ENCODE data around the gene MKRN2. TPM values are rescaled to one million over a fixed set of nuclear protein-coding genes. Genes with fewer than 3 reads are reported as not detected.
"Not testable (repeated sequence)": the region's sequence is repeated elsewhere in the genome, so short reads cannot be mapped to it uniquely, and the experiment has no call there.

Gene MKRN2, protein sequence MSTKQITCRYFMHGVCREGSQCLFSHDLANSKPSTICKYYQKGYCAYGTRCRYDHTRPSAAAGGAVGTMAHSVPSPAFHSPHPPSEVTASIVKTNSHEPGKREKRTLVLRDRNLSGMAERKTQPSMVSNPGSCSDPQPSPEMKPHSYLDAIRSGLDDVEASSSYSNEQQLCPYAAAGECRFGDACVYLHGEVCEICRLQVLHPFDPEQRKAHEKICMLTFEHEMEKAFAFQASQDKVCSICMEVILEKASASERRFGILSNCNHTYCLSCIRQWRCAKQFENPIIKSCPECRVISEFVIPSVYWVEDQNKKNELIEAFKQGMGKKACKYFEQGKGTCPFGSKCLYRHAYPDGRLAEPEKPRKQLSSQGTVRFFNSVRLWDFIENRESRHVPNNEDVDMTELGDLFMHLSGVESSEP
- total RNA-seq (2014; rRNA removed; shearing (Covaris generic)) = 47.8 and 50.7 TPM in 2 replicates

DNA sequence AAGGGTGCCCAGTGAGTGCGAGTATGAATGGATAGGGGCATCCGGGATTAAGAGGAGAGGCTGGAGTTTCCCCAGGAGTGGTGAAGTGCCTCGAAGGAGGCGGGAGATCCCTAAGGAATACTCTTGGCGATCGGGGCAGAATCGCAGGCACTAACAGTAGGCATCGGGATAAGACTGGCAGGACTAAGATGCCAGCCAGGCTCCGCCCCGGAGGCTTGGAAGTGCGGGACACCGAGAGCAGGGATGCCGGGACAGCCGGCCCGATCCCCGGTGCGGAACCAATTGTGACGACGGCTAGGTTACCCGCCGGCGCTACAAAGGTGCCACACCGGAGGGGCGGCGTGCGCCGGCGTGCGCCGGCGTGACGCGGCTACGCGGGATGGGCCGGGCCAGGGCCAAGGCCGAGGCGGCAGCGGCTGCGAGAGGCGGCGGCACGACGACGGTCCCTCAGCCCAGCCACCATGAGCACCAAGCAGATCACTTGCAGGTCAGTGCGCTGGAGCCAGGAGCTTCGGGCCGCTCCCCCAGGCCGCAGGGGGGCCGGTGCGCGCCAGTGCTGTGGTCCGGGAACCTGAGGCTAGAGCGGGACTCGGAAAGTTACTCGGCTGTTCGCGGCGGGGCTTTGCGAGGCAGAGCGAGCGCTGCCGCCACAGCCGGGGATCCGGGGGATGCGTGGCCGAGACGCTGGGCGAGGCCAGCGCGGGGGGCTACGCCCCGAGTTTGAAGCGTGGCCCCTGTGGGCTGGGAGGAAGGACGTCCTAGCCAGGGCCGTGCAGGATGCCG lies at the start of gene MKRN2:
Gene MKRN2 (plus strand): TSS at position 398 of the 783 bp plus-strand sequence. CDS start 64 bp downstream, at position 462.
- peak; percentile 80 for DNase-seq (ENCODE audit: low spot score)

DNA sequence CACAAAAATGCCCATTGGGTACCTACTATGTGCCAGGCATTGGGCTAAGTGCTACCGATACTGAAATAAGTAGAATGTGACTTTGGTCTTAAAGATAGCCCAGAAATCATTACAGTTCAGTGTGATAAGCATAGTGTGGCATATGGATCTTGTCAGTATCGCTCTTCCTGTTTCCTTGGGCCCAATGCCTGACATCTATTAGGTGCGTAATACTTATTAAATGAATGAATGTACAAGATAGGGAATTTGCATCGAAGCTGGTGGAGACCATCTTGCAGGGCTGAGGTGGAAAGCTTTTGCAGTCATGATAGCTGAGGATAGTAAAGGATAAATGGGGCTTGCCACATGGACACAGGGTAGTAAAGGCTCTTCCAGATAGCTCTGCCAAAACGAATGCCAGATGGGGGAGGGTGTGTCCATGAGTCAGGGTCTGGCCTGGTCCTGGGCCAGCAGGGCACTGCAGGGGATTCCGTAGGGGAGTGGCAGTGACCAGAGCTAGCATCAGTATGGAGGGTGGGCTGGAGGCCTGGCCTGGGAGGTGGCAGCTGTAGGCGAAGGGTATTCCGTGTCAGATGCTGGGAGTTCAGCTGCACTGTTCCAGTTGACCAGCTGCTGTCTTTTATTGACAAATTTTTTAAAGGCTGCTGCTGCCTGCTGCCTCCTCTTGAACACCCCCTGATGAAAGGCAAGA lies 49.2 kb upstream of the MKRN2 start:
- peak; percentile 56 for DNase-seq (ENCODE audit: low spot score)

DNA sequence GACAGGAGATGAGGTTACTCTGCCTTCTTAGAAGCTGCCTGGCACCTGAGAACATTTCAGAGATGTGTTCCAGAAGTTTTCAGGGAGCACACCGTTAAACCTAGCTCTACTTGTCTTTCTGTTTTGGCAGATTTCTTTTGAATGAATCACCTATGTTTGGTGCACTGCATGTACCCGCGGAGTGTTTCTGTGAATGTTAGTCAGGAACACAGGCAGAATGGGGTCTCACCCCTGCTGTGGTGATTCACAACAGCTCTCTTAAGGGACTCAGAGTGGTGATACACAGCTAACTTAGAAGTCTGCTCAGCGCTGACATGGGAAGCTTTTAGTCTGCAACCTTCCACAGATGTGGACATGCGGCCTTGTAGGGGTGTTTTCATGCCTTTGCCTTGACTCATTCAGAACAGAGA lies 48.6 kb upstream of the MKRN2 start:
- peak; percentile 89 for DNase-seq (ENCODE audit: low spot score)

DNA sequence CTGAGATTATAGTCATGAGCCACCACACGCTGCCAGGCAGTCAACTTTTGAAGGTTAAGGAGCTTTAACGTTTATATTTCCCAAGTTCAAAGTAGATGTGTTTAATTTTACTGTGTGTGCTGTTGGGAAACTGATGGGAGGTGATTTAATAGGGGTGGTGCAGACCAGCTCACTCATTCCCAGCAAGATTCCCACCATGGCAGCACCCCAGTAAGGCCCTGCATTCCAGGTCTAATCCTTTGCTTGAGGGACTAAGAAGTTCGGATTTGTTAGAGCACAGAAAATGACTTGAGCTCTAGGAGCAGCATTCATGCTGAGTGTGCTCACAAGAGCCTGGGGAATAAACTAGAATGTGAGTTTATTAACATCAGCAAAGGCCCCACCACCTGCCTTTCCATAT lies 47.4 kb upstream of the MKRN2 start:
- no peak for DNase-seq (ENCODE audit: low spot score)

DNA sequence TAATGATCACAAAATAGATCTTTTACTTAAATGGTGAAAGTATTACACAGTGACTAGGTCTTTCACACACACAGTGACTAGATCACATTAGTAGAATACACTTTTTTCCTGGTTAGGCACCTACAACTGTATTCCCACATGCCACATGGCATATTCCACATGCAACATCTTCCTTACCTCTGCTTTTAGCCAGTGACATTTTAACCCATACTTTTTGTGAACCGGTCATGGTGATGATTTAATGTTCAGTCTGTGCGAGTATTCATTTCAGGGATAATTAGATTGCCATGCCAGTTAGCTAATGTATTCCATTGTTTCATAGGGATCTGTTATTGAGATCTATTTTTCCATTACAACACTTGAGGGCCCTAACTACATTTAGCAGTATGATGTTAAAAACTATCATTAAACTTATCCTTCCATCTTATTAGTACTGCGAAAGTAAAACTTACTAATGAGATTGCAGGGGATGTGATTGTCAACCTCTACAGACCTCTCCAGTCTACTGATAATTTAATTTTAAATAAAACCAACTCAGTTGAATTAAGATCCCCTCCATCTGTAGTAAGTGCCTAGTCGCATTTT lies 44.3 kb upstream of the MKRN2 start:
- DNase-seq (ENCODE audit: low spot score) = no peak

DNA sequence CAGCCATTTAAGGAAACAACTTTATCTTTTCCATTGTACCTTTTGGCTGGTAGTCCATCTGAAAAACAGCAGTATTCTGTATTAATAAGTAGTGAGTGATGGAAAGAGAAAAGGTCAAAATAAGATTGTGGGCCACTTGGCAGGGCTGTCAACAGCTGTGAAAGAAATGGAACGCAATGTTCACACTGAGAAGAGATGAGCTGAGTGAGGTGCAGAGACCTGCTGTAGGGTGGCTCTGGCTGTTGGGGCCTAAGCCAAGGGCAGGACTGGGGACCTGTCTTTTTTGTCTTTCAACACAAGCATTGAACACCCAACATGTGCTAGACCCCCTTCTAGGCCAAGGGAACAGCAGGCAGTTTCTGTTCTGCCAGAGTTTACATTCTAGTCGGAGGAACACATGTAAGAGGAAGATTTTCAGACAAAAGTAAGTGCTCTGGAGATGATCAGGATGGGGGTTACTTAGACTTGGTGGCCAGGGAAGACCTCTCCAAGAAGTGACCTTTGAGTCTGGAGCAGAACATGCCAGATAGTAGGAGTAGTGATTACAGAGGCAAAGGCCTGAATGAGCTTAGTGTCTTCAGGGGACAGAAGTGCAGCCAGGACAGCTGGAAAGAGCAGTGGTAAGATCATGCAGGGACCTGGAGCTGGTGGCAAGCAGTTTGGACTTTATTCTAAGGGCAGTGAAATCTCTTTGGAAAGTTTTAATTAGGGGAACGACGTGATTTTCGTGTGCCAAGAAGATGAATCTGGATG lies 43.0 kb upstream of the MKRN2 start:
- no peak for DNase-seq (ENCODE audit: low spot score)

DNA sequence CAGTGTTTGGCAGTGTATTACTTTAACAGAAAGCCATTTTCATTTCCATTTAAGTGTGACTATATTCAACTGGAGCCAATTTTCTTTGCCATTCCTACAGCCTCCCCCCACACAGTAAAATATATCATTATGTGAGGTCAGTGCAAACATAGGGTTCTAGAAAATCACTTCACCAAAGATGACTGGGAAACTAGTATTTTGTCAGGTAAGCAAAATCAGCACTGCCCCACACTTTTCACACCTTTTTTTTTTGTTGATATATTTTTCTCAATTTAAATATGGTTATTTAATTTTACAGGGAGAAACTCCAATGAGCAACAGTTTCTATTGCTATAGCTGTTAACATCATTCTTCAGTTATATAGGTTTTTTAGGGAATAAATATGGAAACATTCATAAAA lies 41.3 kb upstream of the MKRN2 start:
- no peak for DNase-seq (ENCODE audit: low spot score)

DNA sequence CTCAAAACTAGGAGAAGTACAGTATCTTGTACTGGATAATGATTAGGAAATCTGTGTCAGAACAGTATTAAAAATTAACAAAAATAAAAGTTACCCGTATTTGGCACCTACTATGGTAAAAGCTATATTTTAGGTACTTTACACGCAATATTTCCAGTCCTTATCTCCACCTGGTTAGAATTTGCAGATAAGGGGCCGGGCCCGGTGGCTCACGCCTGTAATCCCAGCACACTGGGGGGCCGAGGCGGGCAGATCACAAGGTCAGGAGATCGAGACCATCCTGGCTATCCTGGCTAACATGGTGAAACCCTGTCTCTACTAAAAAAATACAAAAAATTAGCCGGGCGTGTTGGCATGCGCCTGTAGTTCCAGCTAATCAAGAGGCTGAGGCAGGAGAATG lies 40.0 kb upstream of the MKRN2 start:
- DNase-seq (ENCODE audit: low spot score) = no peak

DNA sequence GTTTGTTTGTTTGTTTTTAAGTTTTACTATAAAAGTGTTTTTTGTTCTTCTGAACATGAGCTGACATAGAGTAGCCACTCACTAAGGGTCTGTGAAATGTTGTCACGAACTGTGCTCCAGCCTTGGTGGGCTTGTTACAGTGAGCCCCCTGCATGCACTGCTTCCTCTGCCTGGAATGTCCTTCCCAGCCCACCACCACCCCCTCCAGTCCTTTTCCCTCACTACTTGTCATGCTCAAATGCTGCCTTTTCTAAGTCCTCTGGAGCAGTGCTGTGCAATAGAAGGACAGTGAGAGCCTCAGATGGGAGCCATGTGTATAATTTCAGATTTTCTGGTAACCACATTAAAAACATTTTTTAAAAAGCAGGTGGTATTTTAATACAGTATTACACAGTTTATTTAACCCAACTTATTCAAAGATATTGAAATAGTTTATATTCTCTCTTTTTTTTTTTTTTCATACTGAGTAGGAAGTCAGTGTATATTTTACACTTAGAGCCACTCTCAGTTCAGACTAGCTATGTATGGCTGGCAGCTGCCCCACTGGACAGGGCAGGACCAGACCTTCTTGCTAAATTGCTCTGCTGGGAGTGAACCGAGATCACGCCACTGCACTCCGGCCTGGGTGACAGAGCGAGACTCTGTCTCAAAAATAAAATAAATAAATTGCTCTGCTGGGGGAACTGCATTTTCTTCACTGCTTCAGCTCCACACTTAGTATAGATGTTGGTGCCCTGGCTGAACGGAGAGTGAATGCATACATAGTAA lies 38.4 kb upstream of the MKRN2 start:
- DNase-seq (ENCODE audit: low spot score) = no peak

DNA sequence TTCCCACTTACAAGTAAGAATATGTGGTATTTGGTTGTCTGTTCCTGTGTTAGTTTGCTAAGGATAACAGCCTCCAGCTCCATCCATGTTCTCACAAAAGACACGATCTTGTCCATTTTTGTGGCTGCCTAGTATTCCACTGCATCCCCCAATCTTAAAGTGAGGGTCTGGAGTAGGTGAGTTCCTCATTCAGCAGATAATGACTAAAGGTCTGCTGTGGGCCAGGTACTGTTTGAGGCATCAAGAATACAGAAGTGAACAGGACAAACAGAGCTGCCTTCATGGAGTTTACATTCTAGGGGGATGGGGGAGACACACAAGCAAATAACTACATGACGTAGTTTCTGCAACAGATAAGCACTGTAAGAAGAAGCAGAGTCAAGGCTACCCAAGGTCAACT lies 35.9 kb upstream of the MKRN2 start:
- DNase-seq (ENCODE audit: low spot score) = no peak

DNA sequence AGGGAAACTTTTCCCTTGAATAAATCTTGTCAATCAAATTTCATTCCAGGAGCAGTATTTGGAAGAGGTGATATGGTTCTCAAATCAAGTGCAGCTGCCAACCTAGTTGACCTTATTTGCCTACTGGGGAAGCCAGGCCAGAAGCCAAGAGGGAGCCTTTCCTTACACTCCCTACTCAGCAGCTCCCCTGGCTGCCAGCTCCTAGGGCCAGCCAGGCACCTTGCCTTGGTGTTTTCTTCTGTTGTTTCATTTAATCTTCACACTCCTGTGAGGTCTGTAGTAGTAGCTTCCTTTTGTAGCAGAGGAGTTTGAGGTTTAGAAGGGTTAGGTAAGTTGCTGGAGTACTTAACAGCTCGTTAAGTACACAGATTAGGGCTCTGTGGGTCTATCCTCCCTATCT lies 34.2 kb upstream of the MKRN2 start:
- DNase-seq (ENCODE audit: low spot score) = no peak

DNA sequence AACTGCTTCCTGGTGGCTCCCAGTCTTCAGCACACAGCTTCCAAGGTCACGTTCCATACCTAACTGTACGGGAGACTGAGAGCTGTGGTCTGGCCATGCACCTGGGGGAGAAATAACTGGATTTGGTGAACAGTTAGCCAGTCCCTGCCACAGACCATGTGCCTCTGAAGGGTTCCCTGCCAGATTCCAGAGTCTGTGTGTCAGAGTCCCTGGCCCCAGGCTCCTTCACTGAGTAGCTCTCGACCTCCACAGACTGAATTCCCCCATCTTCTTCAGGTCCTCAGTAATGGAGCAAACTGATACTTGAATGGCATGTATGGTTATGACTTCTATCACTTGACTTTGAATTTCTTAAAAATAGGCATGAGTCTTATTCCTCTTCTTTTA lies 29.1 kb upstream of the MKRN2 start:
- DNase-seq (ENCODE audit: low spot score) = no peak

DNA sequence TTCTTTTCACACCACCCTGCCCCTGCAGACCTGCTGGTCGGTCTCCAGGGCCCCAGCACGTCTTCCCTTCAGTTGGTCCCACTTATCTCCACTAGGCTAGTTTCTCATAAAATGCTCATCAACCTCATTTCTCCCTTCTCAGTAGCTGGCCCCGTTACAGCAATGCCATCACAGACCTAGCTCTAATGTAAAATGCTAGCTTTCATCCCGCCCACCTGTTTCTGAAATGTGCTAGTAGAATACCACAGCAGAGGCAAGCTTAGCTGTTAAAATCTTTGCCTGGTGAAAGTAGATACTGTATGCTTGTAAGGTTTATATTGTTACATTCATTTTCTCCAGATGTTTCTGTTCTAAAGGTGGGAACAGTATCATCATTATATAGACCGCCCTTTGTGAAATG lies 24.7 kb upstream of the MKRN2 start:
- DNase-seq (ENCODE audit: low spot score) = no peak

DNA sequence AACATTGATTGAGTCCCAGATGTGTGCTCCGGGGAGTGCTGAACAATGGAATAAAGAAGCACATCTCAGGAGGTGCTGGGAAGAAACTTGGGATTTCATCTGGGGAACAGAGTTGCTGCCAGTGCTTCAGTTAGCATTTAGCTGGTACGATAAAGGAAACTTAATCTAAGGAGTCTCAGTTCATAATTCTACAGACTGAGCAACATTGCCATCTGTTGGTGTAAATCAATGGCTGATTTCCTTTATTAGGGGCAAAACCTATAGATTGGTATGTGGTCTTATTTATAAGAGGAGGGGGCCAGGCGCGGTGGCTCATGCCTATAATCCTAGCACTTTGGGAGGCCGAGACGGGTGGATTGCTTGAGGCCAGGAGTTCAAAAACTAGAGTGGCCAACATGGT lies 20.5 kb upstream of the MKRN2 start:
- no peak for DNase-seq (ENCODE audit: low spot score)

DNA sequence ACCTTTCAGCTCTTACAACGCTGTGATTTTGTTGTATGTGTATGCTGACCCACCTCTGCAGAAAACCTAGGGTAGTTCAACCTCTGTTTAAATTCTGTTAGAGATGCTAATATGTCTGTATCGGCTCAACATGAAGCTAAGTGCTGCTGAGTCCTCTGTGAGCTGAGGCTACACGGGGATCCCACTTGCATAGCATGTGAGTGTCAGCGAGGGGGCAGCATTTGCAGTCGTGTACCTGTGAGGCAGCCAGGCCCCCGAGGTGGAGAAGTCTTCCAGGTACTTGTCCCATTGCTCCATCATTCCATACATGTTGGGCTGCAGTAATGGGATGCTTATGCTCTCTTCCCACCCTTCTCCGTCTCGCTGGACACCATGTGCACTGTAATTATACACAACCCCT lies 15.3 kb upstream of the MKRN2 start:
- DNase-seq (ENCODE audit: low spot score) = no peak

DNA sequence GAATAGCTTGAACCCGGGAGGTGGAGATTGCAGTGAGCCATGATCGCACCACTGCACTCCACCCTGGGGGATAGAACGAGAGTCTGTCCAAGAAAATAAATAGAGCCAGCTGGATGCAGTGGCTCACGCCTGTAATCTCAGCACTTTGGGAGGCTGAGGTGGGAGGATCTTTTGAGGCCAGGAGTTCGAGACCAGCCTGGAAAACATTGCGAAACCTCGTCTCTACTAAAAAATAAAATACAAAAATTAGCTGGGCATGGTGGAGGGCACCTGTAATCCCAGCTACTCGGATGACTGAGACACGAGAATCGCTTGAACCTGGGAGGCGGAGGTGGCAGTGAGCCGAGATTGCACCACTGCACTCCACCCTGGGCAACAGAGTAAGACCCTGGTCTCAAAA lies 13.4 kb upstream of the MKRN2 start:
- DNase-seq (ENCODE audit: low spot score) = not testable (repeated sequence)

DNA sequence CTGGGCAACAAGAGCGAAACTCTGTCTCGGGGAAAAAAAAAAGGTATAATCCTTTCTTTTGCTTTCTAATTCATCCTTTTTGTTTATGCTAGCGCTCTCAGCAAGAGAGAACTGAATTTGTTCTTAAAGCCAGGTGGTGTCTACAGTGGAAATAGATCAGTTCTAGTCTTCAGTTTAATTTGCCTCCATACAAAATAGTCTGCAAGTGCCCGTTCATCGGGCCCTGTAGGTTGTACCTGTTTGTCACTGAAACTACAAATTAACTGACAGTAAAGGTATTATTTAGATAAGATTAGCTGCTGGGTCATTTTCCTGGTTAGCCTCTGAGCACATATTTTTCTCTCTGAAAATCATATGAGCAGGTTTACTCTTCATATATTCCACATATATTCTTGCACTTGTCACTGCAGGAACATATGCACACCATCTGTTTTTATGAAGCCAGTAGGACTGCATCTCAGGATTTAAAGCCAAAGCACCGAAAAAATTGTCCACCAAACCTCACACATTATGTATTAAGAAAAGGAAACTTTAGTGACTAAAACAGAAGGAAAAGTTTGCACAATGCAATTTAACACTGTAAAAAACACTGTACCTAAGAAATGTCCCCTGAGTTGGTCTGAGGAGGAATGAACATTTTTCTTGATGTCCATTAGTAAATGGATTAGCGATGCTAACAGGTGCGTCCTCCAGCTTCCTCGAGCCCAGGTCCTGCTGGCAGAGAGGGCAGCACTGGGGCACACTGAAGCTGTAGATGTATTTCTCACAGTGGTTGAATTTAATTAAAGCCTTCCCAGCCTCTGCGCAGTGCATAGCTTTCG lies 12.0 kb upstream of the MKRN2 start:
- no peak for DNase-seq (ENCODE audit: low spot score)

DNA sequence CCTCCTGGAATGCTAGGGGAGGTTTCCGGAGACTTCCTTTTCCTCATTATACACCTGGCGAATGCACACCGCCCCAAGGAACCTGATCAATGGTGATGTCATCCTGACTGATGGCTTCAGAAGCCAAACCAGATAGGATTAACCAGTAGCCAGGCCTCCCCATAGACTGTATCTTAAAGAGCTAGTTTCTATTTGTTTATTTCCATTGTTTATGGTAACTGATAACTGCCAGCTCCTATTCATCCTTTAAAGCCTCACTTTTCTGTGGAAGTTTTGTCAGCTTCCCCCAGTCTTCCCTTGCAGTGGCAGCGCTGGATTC lies 11.5 kb upstream of the MKRN2 start, which contains the start of gene MKRN2OS:
Gene MKRN2OS (minus strand): TSS at position 27 of the 319 bp plus-strand sequence. CDS start 35 bp downstream, outside the sequence.
- DNase-seq (ENCODE audit: low spot score) = no peak

DNA sequence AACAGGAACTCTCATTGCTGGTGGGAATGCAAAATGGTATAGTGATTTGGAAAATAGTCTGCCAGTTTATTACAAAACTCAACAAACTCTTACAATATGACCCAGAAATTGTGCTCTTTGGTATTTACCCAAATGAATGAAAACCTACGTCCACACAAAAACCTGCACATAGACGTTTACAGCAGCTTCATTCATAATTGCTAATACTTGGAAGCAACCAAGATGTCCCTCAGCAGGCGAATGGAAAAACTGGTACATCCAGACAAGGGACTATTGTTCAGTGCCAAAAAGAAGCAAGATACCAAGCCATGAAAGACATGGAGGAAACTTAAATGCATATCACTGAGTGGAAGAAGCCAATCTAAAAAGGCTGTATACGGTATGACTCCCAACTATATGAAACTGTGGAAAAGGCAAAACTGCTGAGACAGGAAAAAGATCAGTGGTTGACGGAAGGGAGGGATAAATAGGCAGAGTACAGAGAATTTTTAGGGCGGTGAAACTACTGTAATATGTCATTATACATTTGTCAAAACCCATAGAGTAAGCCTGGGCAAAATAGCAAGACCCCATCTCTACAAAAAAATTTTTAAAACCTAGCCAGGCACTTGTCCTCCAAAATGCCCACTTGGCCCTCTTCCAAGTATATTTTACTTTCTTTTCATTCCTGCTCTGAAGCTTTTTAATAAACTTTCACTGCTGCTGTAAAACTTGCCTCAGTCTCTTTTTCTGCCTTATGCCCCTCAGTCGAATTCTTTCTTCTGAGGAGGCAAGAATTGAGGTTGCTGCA lies 6.7 kb upstream of the MKRN2 start:
- no peak for DNase-seq (ENCODE audit: low spot score)

Measured in A172 (cell line).